HCT116 (cell line): Measurements from ENCODE around the gene MANBA. TPM values are rescaled to one million over a fixed set of nuclear protein-coding genes. Genes with fewer than 3 reads are reported as not detected.

Experiments used
- ATAC-seq: fragments of 200-7000 bp; cut with Tn5 transposase; 2 replicates; pipeline ENCODE4 v1.9.1; 2020; ENCODE audit warnings: mild to moderate bottlenecking, moderate library complexity
- BruUV-seq: library from RNA; stranded (reverse); fragments of 400-500 nt; replicated peaks from 2 replicates; lab custom pipeline; 2021; lab: Mats Ljungman, UMichigan
- CTCF ChIA-PET: fragments of 300-600 bp; sonication (Branson Sonifier 250); formaldehyde crosslinking; loops from one replicate; lab custom pipeline; 2021; ENCODE audit warnings: antibody characterized with exemption; lab: Charles Lee
- POLR2A ChIA-PET: fragments of 300-600, 350-600 bp; sonication (Branson Sonifier 250); formaldehyde crosslinking; loops from one replicate; lab custom pipeline; 2021; ENCODE audit warnings: antibody characterized with exemption; lab: Charles Lee
- RAD21 ChIA-PET, 2 experiments: fragments of 300-600 bp; sonication (Branson Sonifier 250); formaldehyde crosslinking; loops; one replicate each; lab custom pipeline; 2023; ENCODE audit warnings: low total read pairs in 2 of 2; ENCODE audit not compliant: uncharacterized antibody in 2 of 2, unreplicated experiment in 2 of 2, low non-redundant PET in 1 of 2; lab: Charles Lee
- DNase-seq: peaks from one replicate; pipeline ENCODE4 v3.0.0-alpha.2; 2010; ENCODE audit warnings: low read depth, low spot score
- H2AFZ ChIP-seq: fragments of 200-600 bp; shearing (Covaris generic), sonication (generic); 2 replicates; pipeline ENCODE4 v1.6.1; 2017; ENCODE audit warnings: low read depth, mixed run types, mixed read lengths, antibody characterized with exemption, low read length; ENCODE audit not compliant: poor library complexity, severe bottlenecking
- H3K27ac ChIP-seq: 2 replicates; pipeline ENCODE4 v1.5.1; 2012; ENCODE audit warnings: low read depth, low read length
- H3K27me3 ChIP-seq: fragments of 200-600 bp; sonication (generic); 2 replicates; pipeline ENCODE4 v1.6.1; 2016; ENCODE audit warnings: mixed run types, low read length, mixed read lengths; ENCODE audit not compliant: insufficient read depth
- H3K36me3 ChIP-seq, 2 experiments: fragments of 200-500 bp in 1 of 2; fragments of 200-600 bp in 1 of 2; sonication (Bioruptor generic) in 1 of 2; sonication (generic) in 1 of 2; 2 replicates each; pipeline versions ENCODE4 v1.5.1 to v1.6.1; 2014 to 2016; ENCODE audit warnings: low read length in 2 of 2, inconsistent platforms in 1 of 2, mixed read lengths in 1 of 2, mixed run types in 1 of 2; ENCODE audit not compliant: insufficient read depth in 2 of 2, control insufficient read depth in 1 of 2
- H3K4me1 ChIP-seq, 2 experiments: fragments of 200-600 bp in 1 of 2; sonication (generic) in 1 of 2; 2 replicates each; pipeline versions ENCODE4 v1.5.1 to v1.6.1; 2012 to 2017; ENCODE audit warnings: low read length in 2 of 2, inconsistent platforms in 1 of 2, mild to moderate bottlenecking in 1 of 2, mixed read lengths in 1 of 2, mixed run types in 1 of 2, moderate library complexity in 1 of 2; ENCODE audit not compliant: insufficient read depth in 2 of 2, control insufficient read depth in 1 of 2
- H3K4me2 ChIP-seq: fragments of 200-600 bp; sonication (generic); 2 replicates; pipeline ENCODE4 v1.6.1; 2017; ENCODE audit warnings: mixed run types, low read length, mixed read lengths
- H3K4me3 ChIP-seq, 2 experiments: fragments of 200-600 bp in 1 of 2; sonication (generic) in 1 of 2; replicated peaks in 1 of 2; 2 replicates each; pipeline ENCODE4 v1.5.1; 2011 to 2016; ENCODE audit warnings: low read length in 2 of 2, control low read depth in 1 of 2, low read depth in 1 of 2, mild to moderate bottlenecking in 1 of 2, mixed read lengths in 1 of 2, mixed run types in 1 of 2
- H3K79me2 ChIP-seq: fragments of 200-600 bp; sonication (generic); 2 replicates; pipeline ENCODE4 v1.6.1; 2017; ENCODE audit warnings: mild to moderate bottlenecking, mixed run types, low read length, moderate library complexity, mixed read lengths; ENCODE audit not compliant: insufficient read depth
- H3K9ac ChIP-seq: fragments of 200-600 bp; sonication (generic); 2 replicates; pipeline ENCODE4 v1.6.1; 2016; ENCODE audit warnings: low read length, mixed read lengths
- H3K9me2 ChIP-seq: fragments of 200-600 bp; sonication (generic), shearing (Covaris generic); 2 replicates; pipeline ENCODE4 v1.6.1; 2017; ENCODE audit warnings: mixed run types, mild to moderate bottlenecking, moderate library complexity; ENCODE audit not compliant: insufficient read depth
- H3K9me3 ChIP-seq, 2 experiments: fragments of 200-500 bp in 1 of 2; fragments of 200-600 bp in 1 of 2; sonication (Bioruptor generic) in 1 of 2; sonication (generic) in 1 of 2; 2 replicates each; pipeline ENCODE4 v1.6.1; 2014 to 2017; ENCODE audit warnings: low read length in 2 of 2, mixed read lengths in 2 of 2, inconsistent platforms in 1 of 2, low read depth in 1 of 2, mild to moderate bottlenecking in 1 of 2, mixed run types in 1 of 2, moderate library complexity in 1 of 2; ENCODE audit not compliant: control insufficient read depth in 1 of 2, insufficient read depth in 1 of 2
- H4K20me1 ChIP-seq: fragments of 200-600 bp; sonication (generic), shearing (Covaris generic); 2 replicates; pipeline ENCODE4 v1.6.1; 2017; ENCODE audit warnings: mixed run types, mild to moderate bottlenecking, moderate library complexity; ENCODE audit not compliant: insufficient read depth
- CBX3 ChIP-seq: IDR thresholded peaks from 2 replicates; pipeline ENCODE4 v1.6.1; 2012; ENCODE audit warnings: low read depth
- CEBPB ChIP-seq: IDR thresholded peaks from 2 replicates; pipeline ENCODE4 v1.6.1; 2012; ENCODE audit warnings: low read depth
- CTCF ChIP-seq, 3 experiments: fragments of 200-600 bp in 1 of 3; sonication (generic) in 1 of 3; IDR thresholded peaks in 2 of 3; conservative IDR thresholded peaks in 1 of 3; 2 replicates each; pipeline ENCODE4 v1.5.1; 2012 to 2017; ENCODE audit warnings: low read depth in 2 of 3, low read length in 2 of 3, antibody characterized with exemption in 1 of 3, borderline replicate concordance in 1 of 3, control low read depth in 1 of 3, mild to moderate bottlenecking in 1 of 3, mixed read lengths in 1 of 3, mixed run types in 1 of 3, moderate library complexity in 1 of 3; ENCODE audit not compliant: insufficient read depth in 1 of 3
- ELF1 ChIP-seq: IDR thresholded peaks from 2 replicates; pipeline ENCODE4 v1.6.1; 2012; ENCODE audit warnings: low read depth, borderline replicate concordance
- FOSL1 ChIP-seq: IDR thresholded peaks from 2 replicates; pipeline ENCODE4 v1.6.1; 2012; ENCODE audit warnings: low read depth
- ZBTB33 ChIP-seq: IDR thresholded peaks from 2 replicates; pipeline ENCODE4 v1.6.1; 2011; ENCODE audit warnings: mild to moderate bottlenecking, low read length, moderate library complexity; ENCODE audit not compliant: insufficient replicate concordance; ENCODE audit errors: extremely low read depth
- ZNF274 ChIP-seq: fragments of 200-500 bp; sonication (Bioruptor generic); IDR thresholded peaks from 2 replicates; pipeline ENCODE4 v1.6.1; 2014; ENCODE audit warnings: mild to moderate bottlenecking, low read depth, low read length, inconsistent platforms
- intact Hi-C: fragments of 100-400 bp; cut with micrococcal nuclease; formaldehyde crosslinking; loops from 2 replicates; pipeline ENCODE4 v1.10.0; 2022
- total RNA-seq: library from RNA; stranded (reverse); gene quantifications from one replicate; pipeline ENCODE4 v1.2.1, GENCODE V29; 2021; ENCODE audit not compliant: unreplicated experiment
- TF ChIP-seq, protein P1 (sequence below): IDR thresholded peaks from 2 replicates; pipeline ENCODE4 v1.6.1; 2012; ENCODE audit warnings: low read depth
- TF ChIP-seq, protein P2 (sequence below): IDR thresholded peaks from 2 replicates; pipeline ENCODE4 v1.6.1; 2012

The MANBA gene
- total RNA-seq, 1 experiment from 2014 or later: 21.3 TPM

- H3K27ac ChIP-seq: no peak overlapping the region
- TF ChIP-seq CTCF (IDR thresholded peaks at IDR 0.05 in 2 of 3, conservative IDR thresholded peaks at IDR 0.05 in 1 of 3; ENCODE audit: borderline replicate concordance in 1 of 3, insufficient read depth in 1 of 3, low read depth in 2 of 3, low read length in 2 of 3): no peak
- no peak for TF ChIP-seq ELF1
- H3K9me2 ChIP-seq: no peaks in the 10 kb centered on the region
- BruUV-seq: no TSS peak
- ChIA-PET RAD21 (no interaction called here), CTCF (no interaction called here), POLR2A (no interaction called here)
- no peak overlapping the region for H3K9ac ChIP-seq
- no peaks in the 10 kb centered on the region for H3K27me3 ChIP-seq
- no peak overlapping the region for H3K4me3 ChIP-seq
- no peak overlapping the region for H3K4me2 ChIP-seq
- H3K4me1 ChIP-seq: peaks cover 0 to 12% of the 10 kb centered on the region in 2 experiments; a peak in 2 of 4 replicates
- no peaks in the 10 kb centered on the region for H4K20me1 ChIP-seq
- no peak for DNase-seq
- intact Hi-C loops: no loop called here
- ATAC-seq: no peak
- H3K36me3 ChIP-seq: no peaks in the 10 kb centered on the region
- no peaks in the 10 kb centered on the region for H3K79me2 ChIP-seq
- no peak overlapping the region for H2AFZ ChIP-seq
- H3K9me3 ChIP-seq: no peaks in the 10 kb centered on the region
Measured at GRCh38 chr4:102641793-102642192, 119.0 kb downstream of the MANBA start.

- ATAC-seq (peak; percentile 52; the same call in 1 of the 2 replicates), DNase-seq (no peak)
- no peaks in the 10 kb centered on the region for H3K36me3 ChIP-seq
- peaks cover 0 to 12% of the 10 kb centered on the region in 2 experiments; a peak in 2 of 4 replicates for H3K4me1 ChIP-seq
- RAD21 ChIA-PET: no interaction called here
- H3K9ac ChIP-seq: no peak overlapping the region
- H3K27me3 ChIP-seq: no peaks in the 10 kb centered on the region
- no peak overlapping the region for H3K4me3 ChIP-seq
- intact Hi-C loops: no loop called here
- peak overlapping the region; percentile 22 for H3K4me2 ChIP-seq
- CTCF ChIA-PET: no interaction called here
- no peaks in the 10 kb centered on the region for H3K9me2 ChIP-seq
- H3K27ac ChIP-seq: no peak overlapping the region
- POLR2A ChIA-PET: no interaction called here
- H3K79me2 ChIP-seq: no peaks in the 10 kb centered on the region
- no TSS peak for BruUV-seq
- no peaks in the 10 kb centered on the region for H4K20me1 ChIP-seq
- H2AFZ ChIP-seq: no peak overlapping the region
- H3K9me3 ChIP-seq: no peaks in the 10 kb centered on the region
- TF ChIP-seq, protein P1, sequence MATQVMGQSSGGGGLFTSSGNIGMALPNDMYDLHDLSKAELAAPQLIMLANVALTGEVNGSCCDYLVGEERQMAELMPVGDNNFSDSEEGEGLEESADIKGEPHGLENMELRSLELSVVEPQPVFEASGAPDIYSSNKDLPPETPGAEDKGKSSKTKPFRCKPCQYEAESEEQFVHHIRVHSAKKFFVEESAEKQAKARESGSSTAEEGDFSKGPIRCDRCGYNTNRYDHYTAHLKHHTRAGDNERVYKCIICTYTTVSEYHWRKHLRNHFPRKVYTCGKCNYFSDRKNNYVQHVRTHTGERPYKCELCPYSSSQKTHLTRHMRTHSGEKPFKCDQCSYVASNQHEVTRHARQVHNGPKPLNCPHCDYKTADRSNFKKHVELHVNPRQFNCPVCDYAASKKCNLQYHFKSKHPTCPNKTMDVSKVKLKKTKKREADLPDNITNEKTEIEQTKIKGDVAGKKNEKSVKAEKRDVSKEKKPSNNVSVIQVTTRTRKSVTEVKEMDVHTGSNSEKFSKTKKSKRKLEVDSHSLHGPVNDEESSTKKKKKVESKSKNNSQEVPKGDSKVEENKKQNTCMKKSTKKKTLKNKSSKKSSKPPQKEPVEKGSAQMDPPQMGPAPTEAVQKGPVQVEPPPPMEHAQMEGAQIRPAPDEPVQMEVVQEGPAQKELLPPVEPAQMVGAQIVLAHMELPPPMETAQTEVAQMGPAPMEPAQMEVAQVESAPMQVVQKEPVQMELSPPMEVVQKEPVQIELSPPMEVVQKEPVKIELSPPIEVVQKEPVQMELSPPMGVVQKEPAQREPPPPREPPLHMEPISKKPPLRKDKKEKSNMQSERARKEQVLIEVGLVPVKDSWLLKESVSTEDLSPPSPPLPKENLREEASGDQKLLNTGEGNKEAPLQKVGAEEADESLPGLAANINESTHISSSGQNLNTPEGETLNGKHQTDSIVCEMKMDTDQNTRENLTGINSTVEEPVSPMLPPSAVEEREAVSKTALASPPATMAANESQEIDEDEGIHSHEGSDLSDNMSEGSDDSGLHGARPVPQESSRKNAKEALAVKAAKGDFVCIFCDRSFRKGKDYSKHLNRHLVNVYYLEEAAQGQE: no peak
- TF ChIP-seq CBX3 (no peak), ELF1 (no peak), CEBPB (no peak), ZBTB33 (no peak), ZNF274 (no peak), FOSL1 (no peak)
- TF ChIP-seq, protein P2, sequence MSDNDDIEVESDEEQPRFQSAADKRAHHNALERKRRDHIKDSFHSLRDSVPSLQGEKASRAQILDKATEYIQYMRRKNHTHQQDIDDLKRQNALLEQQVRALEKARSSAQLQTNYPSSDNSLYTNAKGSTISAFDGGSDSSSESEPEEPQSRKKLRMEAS: no peak
Measured at GRCh38 chr4:102640669-102641068, 120.1 kb downstream of the MANBA start.
